D721Med (cell line): ENCODE results near the gene AZIN2.
A peak's percentile ranks its signal among the peaks of the same experiment; 100 is the strongest.

Experiments
- DNase-seq: peaks from one replicate; pipeline ENCODE4 v3.0.0; 2011; ENCODE audit warnings: low spot score; ENCODE audit not compliant: insufficient read length
- FAIRE-seq: peaks from 2 replicates; lab custom pipeline; 2011; peaks lifted over from hg19 to GRCh38; lab: Jason Lieb, UNC
- TF ChIP-seq, protein P1 (sequence below): IDR thresholded peaks from 2 replicates; pipeline ENCODE4 v1.5.1; 2012; ENCODE audit warnings: mild to moderate bottlenecking, control low read depth; ENCODE audit not compliant: insufficient read depth; ENCODE audit errors: missing control alignments

AZIN2 gene

DNA sequence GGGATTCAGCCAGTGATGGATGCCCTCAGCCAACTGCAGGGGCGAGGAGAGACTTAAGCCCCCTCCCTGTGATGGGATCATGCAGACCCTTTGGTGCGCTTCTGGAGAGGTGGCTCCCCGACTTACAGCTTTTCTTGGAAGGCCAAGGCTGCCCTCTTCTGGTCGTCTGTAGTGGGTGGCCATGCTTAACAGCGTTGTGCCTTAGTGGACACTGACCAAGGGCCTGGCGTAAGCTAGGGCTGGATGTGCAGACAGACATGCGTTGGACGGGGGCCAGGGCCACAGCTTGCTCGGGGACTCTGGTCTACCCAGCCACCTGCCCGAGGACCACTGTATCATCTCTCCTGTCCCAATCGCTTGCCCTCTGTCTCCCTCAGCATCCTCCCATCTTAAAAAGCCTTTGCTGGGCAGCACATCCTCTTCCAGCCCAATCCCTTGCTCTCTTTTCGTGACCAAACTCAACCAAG is 5.5 kb downstream of the AZIN2 start:
- DNase-seq (no peak), FAIRE-seq (no peak)
- TF ChIP-seq, protein P1, sequence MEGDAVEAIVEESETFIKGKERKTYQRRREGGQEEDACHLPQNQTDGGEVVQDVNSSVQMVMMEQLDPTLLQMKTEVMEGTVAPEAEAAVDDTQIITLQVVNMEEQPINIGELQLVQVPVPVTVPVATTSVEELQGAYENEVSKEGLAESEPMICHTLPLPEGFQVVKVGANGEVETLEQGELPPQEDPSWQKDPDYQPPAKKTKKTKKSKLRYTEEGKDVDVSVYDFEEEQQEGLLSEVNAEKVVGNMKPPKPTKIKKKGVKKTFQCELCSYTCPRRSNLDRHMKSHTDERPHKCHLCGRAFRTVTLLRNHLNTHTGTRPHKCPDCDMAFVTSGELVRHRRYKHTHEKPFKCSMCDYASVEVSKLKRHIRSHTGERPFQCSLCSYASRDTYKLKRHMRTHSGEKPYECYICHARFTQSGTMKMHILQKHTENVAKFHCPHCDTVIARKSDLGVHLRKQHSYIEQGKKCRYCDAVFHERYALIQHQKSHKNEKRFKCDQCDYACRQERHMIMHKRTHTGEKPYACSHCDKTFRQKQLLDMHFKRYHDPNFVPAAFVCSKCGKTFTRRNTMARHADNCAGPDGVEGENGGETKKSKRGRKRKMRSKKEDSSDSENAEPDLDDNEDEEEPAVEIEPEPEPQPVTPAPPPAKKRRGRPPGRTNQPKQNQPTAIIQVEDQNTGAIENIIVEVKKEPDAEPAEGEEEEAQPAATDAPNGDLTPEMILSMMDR = peak; percentile 83

DNA sequence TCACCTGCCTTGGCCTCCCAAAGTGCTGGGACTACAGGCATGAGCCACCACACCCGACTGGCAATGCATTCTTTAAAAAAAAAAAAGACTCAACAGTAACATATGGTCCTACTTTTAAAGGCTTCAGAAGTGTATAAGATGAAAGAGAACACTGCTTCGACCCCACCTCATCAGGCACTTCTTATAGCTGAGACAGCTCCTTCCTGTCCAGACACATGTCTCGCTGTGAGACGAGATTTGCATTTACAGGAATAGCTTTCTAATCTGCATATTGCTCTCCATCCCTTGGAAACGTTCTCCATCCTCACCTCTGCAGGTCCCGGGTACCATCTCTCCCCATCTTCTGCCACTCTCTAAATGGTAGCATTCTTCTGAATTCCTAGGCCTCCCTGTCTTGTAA is 6.7 kb downstream of the AZIN2 start:
- TF ChIP-seq, protein P1 = no peak
- FAIRE-seq (no peak), DNase-seq (no peak)

DNA sequence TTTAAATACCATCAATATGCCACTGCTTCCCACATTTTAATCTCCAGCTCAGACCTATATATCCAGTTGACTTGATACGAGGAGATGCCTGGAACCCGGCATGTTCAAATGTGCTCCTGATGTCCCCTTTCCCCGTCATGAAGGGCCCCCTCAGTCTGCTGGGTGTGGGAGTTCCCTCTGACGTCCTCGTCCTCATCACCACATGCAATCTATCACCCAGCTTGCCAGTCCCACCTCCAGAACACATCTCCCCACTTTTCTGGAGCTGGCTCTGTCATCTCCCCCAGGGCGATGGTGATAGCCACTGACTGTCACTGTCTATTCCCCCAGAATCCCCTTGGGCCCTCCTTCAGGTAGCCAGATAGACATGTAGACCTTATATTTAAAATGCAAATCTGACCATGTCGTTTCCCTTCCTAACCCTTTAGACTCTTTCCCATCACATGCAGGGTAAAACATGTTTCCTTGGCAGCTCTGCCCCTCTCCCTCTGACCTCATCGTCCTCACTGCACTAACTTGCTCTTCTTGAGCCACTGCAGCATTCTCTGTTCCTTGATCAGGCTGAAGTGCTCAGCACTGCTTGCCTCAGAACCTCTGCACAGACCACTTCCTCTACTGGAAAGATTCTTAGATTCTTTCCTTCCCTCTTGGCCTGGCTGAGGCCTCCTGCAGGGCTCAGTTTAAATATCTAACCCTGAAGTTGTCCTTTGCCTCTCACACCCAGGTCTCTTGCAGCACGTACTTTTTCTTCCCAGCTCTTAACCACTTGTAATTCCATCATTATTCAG is 7.4 kb downstream of the AZIN2 start:
- TF ChIP-seq, protein P1 = no peak
- DNase-seq = no peak
- no peak for FAIRE-seq

GRCh38 chr1:33089457-33089856 is 8.5 kb downstream of the AZIN2 start:
- TF ChIP-seq, protein P1 = no peak
- no peak for FAIRE-seq
- DNase-seq = no peak

- DNase-seq = no peak
- FAIRE-seq = no peak
- TF ChIP-seq, protein P1 = no peak
Measured at GRCh38 chr1:33092438-33092837, 11.5 kb downstream of the AZIN2 start.

DNA sequence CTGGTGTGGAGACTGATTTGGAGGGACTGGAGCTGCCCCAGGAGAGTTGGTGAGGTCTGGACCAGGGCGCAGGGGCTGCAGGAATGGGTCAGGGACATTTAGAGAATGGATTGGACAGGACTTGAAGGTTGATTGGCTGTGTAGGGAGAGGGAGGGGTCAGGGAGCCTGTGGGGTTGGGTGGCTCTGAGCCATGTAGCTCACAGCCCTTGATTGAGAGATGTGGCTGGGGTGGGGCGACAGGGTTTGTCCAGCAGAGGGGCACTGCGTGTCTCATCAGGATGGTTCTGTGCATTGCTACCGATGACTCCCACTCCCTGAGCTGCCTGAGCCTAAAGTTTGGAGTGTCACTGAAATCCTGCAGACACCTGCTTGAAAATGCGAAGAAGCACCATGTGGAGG is 12.1 kb downstream of the AZIN2 start:
- FAIRE-seq (no peak), DNase-seq (no peak)
- TF ChIP-seq, protein P1 = no peak

GRCh38 chr1:33094486-33094885 is 13.5 kb downstream of the AZIN2 start:
- TF ChIP-seq, protein P1 = no peak
- DNase-seq (no peak), FAIRE-seq (no peak)
